Suprapubic skin (tissue), 4 donors: ENCODE data around the gene NFU1. TPM values are rescaled to one million over a fixed set of nuclear protein-coding genes. Genes with fewer than 3 reads are reported as not detected.

Experiments used
- DNase-seq, 2 donors: peaks; one replicate each; pipeline ENCODE4 v3.0.0-alpha.2; 2019; ENCODE audit warnings: low spot score in 2 of 2
- H3K27ac ChIP-seq: fragments of 200-600 bp; sonication (generic); one replicate; pipeline ENCODE4 v1.5.1; 2019
- H3K27me3 ChIP-seq: fragments of 200-600 bp; sonication (generic); one replicate; pipeline ENCODE4 v1.5.1; 2019
- H3K36me3 ChIP-seq: fragments of 200-600 bp; sonication (generic); one replicate; pipeline ENCODE4 v1.5.1; 2019
- H3K4me1 ChIP-seq: fragments of 200-600 bp; sonication (generic); one replicate; pipeline ENCODE4 v1.5.1; 2019
- H3K4me3 ChIP-seq: fragments of 200-600 bp; sonication (generic); one replicate; pipeline ENCODE4 v1.5.1; 2019; ENCODE audit warnings: mild to moderate bottlenecking
- H3K9me3 ChIP-seq: fragments of 200-600 bp; sonication (generic); one replicate; pipeline ENCODE4 v1.5.1; 2019
- CTCF ChIP-seq, 2 donors: fragments of 200-600 bp in 1 of 2; fragments of 450-650 bp in 1 of 2; sonication (generic) in 1 of 2; IDR thresholded peaks; one replicate each; pipeline ENCODE4 v1.5.1; 2016 to 2019; ENCODE audit warnings: antibody characterized with exemption in 2 of 2, mild to moderate bottlenecking in 1 of 2, moderate library complexity in 1 of 2
- EP300 ChIP-seq: sonication (generic); formaldehyde crosslinking; IDR thresholded peaks from one replicate; pipeline ENCODE4 v1.6.1; 2017; ENCODE audit warnings: antibody characterized with exemption
- POLR2A ChIP-seq, 2 donors: fragments of 450-650 bp; IDR thresholded peaks; one replicate each; pipeline ENCODE4 v1.6.1; 2017; ENCODE audit warnings: antibody characterized with exemption in 2 of 2, mild to moderate bottlenecking in 2 of 2, moderate library complexity in 2 of 2
- POLR2AphosphoS5 ChIP-seq, 3 donors: sonication (generic); formaldehyde crosslinking; IDR thresholded peaks; one replicate each; pipeline ENCODE4 v1.6.1; 2017; ENCODE audit warnings: antibody characterized with exemption in 3 of 3
- WGBS: methylation state at CpG from one replicate; pipeline ENCODE4 v1.1.5; 2018; 5-methylcytosine and 5-hydroxymethylcytosine counted together
- total RNA-seq, 4 donors: library from RNA; depleted of rRNA; stranded (reverse); fragments of >200 nt; gene quantifications; one replicate each; pipeline ENCODE4 v1.1.0, GENCODE V29; 2016

NFU1 gene
- 10 to 100 TPM; 18.0 to 27.8 (median 22.8) TPM for total RNA-seq

GRCh38 chr2:69436938-69437750 lies at the start of gene NFU1:
Gene NFU1 (minus strand): TSS chr2:69437435. CDS start chr2:69437422, 13 bp downstream.
- Histone ChIP-seq H3K36me3 (no peaks in the 10 kb centered on the region), H3K4me3 (peak within 1 kb of the TSS; percentile 91), H3K4me1 (peaks cover 26% of the 10 kb centered on the region), H3K27ac (peak within 1 kb of the TSS; percentile 99), H3K27me3 (no peaks in the 10 kb centered on the region), H3K9me3 (no peaks in the 10 kb centered on the region)
- TF ChIP-seq EP300 (no peak), CTCF (IDR thresholded peaks at IDR 0.05) (peak; percentile 59 to 71), POLR2A (IDR thresholded peaks at IDR 0.05) (peak; percentile 40 to 75), POLR2AphosphoS5 (IDR thresholded peaks at IDR 0.05) (peak in 1 of 3 donors; percentile 59)
- peak; percentile 95 for DNase-seq
- WGBS: under 1% methylated on average over 24 of the region's 60 CpGs

GRCh38 chr2:69483696-69484095 lies 46.5 kb upstream of the NFU1 start:
- no peaks in the 10 kb centered on the region for H3K27me3 ChIP-seq
- no peak overlapping the region for H3K27ac ChIP-seq
- TF ChIP-seq POLR2AphosphoS5 (IDR thresholded peaks at IDR 0.05): no peak
- no peak for TF ChIP-seq POLR2A (IDR thresholded peaks at IDR 0.05)
- TF ChIP-seq EP300: no peak
- TF ChIP-seq CTCF (IDR thresholded peaks at IDR 0.05): no peak
- no peaks in the 10 kb centered on the region for H3K4me1 ChIP-seq
- no peaks in the 10 kb centered on the region for H3K9me3 ChIP-seq
- H3K36me3 ChIP-seq: peaks cover 10% of the 10 kb centered on the region
- H3K4me3 ChIP-seq: no peak overlapping the region
- 68% methylated on average over 3 of the region's 3 CpGs for WGBS
- no peak for DNase-seq

- H3K4me3 ChIP-seq: no peak overlapping the region
- TF ChIP-seq CTCF (IDR thresholded peaks at IDR 0.05) (no peak), POLR2A (IDR thresholded peaks at IDR 0.05) (no peak)
- H3K27me3 ChIP-seq: no peaks in the 10 kb centered on the region
- no peaks in the 10 kb centered on the region for H3K9me3 ChIP-seq
- H3K36me3 ChIP-seq: peaks cover 12% of the 10 kb centered on the region
- DNase-seq: no peak
- H3K4me1 ChIP-seq: no peaks in the 10 kb centered on the region
- 77% methylated on average over 4 of the region's 4 CpGs for WGBS
- H3K27ac ChIP-seq: no peak overlapping the region
These were observed 45.8 kb upstream of the NFU1 start for GRCh38 chr2:69483024-69483423.

GRCh38 chr2:69482471-69482870 lies 45.2 kb upstream of the NFU1 start:
- no peak for DNase-seq
- no peaks in the 10 kb centered on the region for H3K4me1 ChIP-seq
- H3K27ac ChIP-seq: no peak overlapping the region
- 88% methylated on average over 3 of the region's 3 CpGs for whole genome bisulfite sequencing
- H3K4me3 ChIP-seq: no peak overlapping the region
- no peak for TF ChIP-seq CTCF (IDR thresholded peaks at IDR 0.05)
- TF ChIP-seq POLR2A (IDR thresholded peaks at IDR 0.05): no peak
- TF ChIP-seq EP300: no peak
- no peak for TF ChIP-seq POLR2AphosphoS5 (IDR thresholded peaks at IDR 0.05)
- no peaks in the 10 kb centered on the region for H3K27me3 ChIP-seq
- H3K36me3 ChIP-seq: peaks cover 12% of the 10 kb centered on the region
- H3K9me3 ChIP-seq: no peaks in the 10 kb centered on the region

- no peaks in the 10 kb centered on the region for H3K9me3 ChIP-seq
- H3K36me3 ChIP-seq: peaks cover 12% of the 10 kb centered on the region
- no peak for DNase-seq
- H3K4me3 ChIP-seq: no peak overlapping the region
- WGBS: 93% methylated on average over 1 of the region's 1 CpG
- H3K4me1 ChIP-seq: no peaks in the 10 kb centered on the region
- no peak overlapping the region for H3K27ac ChIP-seq
- H3K27me3 ChIP-seq: no peaks in the 10 kb centered on the region
- TF ChIP-seq EP300 (no peak), POLR2A (IDR thresholded peaks at IDR 0.05) (no peak), CTCF (IDR thresholded peaks at IDR 0.05) (no peak), POLR2AphosphoS5 (IDR thresholded peaks at IDR 0.05) (no peak)
These were observed 44.2 kb upstream of the NFU1 start for GRCh38 chr2:69481421-69481820.
